SK-N-MC (cell line): ENCODE results near the gene RNF223.
"Not testable (repeated sequence)": the region's sequence is repeated elsewhere in the genome, so short reads cannot be mapped to it uniquely, and the experiment has no call there.

Source experiments
- DNase-seq: peaks from one replicate; pipeline ENCODE4 v3.0.0-alpha.2; 2011; ENCODE audit warnings: low read depth, low spot score
- H3K27ac ChIP-seq: fragments of 200-600 bp; sonication (generic); 2 replicates; pipeline ENCODE4 v1.5.1; 2016; ENCODE audit warnings: mixed run types
- H3K36me3 ChIP-seq: fragments of 200-600 bp; sonication (generic); 2 replicates; pipeline ENCODE4 v1.6.1; 2017; ENCODE audit warnings: antibody characterized with exemption, low read length, mixed read lengths; ENCODE audit not compliant: insufficient read depth
- H3K4me3 ChIP-seq: fragments of 200-600 bp; sonication (generic); 2 replicates; pipeline ENCODE4 v1.5.1; 2016
- H3K9ac ChIP-seq: fragments of 200-600 bp; sonication (generic); 2 replicates; pipeline ENCODE4 v1.8.0; 2017; ENCODE audit warnings: mixed run types, mixed read lengths; ENCODE audit not compliant: insufficient read length
- H3K9me3 ChIP-seq: fragments of 200-600 bp; sonication (generic); 2 replicates; pipeline ENCODE4 v1.6.1; 2017; ENCODE audit warnings: low read depth, mild to moderate bottlenecking, antibody characterized with exemption, low read length, moderate library complexity, mixed read lengths
- EZH2 ChIP-seq: fragments of 200-600 bp; sonication (generic); IDR thresholded peaks from one replicate; pipeline ENCODE4 v1.6.1; 2017; ENCODE audit warnings: antibody characterized with exemption
- FOXP2 ChIP-seq: optimal IDR thresholded peaks from 2 replicates; pipeline ENCODE3; 2011; ENCODE audit warnings: mild to moderate bottlenecking, moderate library complexity; ENCODE audit not compliant: insufficient read depth; ENCODE audit errors: extremely low read length, control extremely low read depth
- POLR2AphosphoS5 ChIP-seq: IDR thresholded peaks from 2 replicates; pipeline ENCODE4 v1.6.1; 2012; ENCODE audit warnings: mild to moderate bottlenecking, low read depth, low read length, borderline replicate concordance

The RNF223 gene

GRCh38 chr1:1066403-1067283, 7.5 kb downstream of the RNF223 start:
- H3K9me3 ChIP-seq = no peaks in the 10 kb centered on the region
- H3K4me3 ChIP-seq = no peak overlapping the region
- H3K9ac ChIP-seq = no peak overlapping the region
- no peak overlapping the region for H3K27ac ChIP-seq
- DNase-seq = no peak
- TF ChIP-seq FOXP2 (no peak), EZH2 (no peak), POLR2AphosphoS5 (no peak)
- no peaks in the 10 kb centered on the region for H3K36me3 ChIP-seq

- H3K27ac ChIP-seq, H3K9ac ChIP-seq, H3K36me3 ChIP-seq, H3K9me3 ChIP-seq, DNase-seq, H3K4me3 ChIP-seq: not testable (repeated sequence)
These were observed 8.2 kb downstream of the RNF223 start for GRCh38 chr1:1065940-1066304.

- no peak overlapping the region for H3K9ac ChIP-seq
- no peaks in the 10 kb centered on the region for H3K9me3 ChIP-seq
- H3K4me3 ChIP-seq = no peak overlapping the region
- no peak for TF ChIP-seq EZH2
- no peak for TF ChIP-seq FOXP2
- no peak for TF ChIP-seq POLR2AphosphoS5
- H3K27ac ChIP-seq = no peak overlapping the region
- no peak for DNase-seq
- H3K36me3 ChIP-seq = no peaks in the 10 kb centered on the region
These were observed 8.7 kb downstream of the RNF223 start for GRCh38 chr1:1065265-1065939.

GRCh38 chr1:1063945-1064831, 9.9 kb downstream of the RNF223 start:
- Histone ChIP-seq H3K4me3 (no peak overlapping the region), H3K9ac (no peak overlapping the region), H3K36me3 (no peaks in the 10 kb centered on the region), H3K27ac (no peak overlapping the region), H3K9me3 (no peaks in the 10 kb centered on the region)
- TF ChIP-seq POLR2AphosphoS5 = no peak
- TF ChIP-seq FOXP2 = no peak
- no peak for TF ChIP-seq EZH2
- DNase-seq = no peak

- no peak for TF ChIP-seq FOXP2
- no peak for TF ChIP-seq POLR2AphosphoS5
- TF ChIP-seq EZH2 = no peak
- Histone ChIP-seq H3K4me3 (no peak overlapping the region), H3K36me3 (no peaks in the 10 kb centered on the region), H3K9ac (no peak overlapping the region), H3K27ac (no peak overlapping the region), H3K9me3 (no peaks in the 10 kb centered on the region)
- DNase-seq = no peak
These were observed 10.7 kb downstream of the RNF223 start for GRCh38 chr1:1063261-1063944.

GRCh38 chr1:1062348-1063163, 11.6 kb downstream of the RNF223 start:
- H3K27ac ChIP-seq = no peak overlapping the region
- H3K9ac ChIP-seq = no peak overlapping the region
- TF ChIP-seq EZH2 = no peak
- TF ChIP-seq FOXP2 = no peak
- TF ChIP-seq POLR2AphosphoS5 = no peak
- no peak overlapping the region for H3K4me3 ChIP-seq
- H3K36me3 ChIP-seq = no peaks in the 10 kb centered on the region
- H3K9me3 ChIP-seq = no peaks in the 10 kb centered on the region
- no peak for DNase-seq

- TF ChIP-seq POLR2AphosphoS5 (no peak), FOXP2 (no peak), EZH2 (no peak)
- no peak for DNase-seq
- Histone ChIP-seq H3K9ac (no peak overlapping the region), H3K36me3 (no peaks in the 10 kb centered on the region), H3K9me3 (no peaks in the 10 kb centered on the region), H3K27ac (no peak overlapping the region), H3K4me3 (no peak overlapping the region)
These were observed 12.3 kb downstream of the RNF223 start for GRCh38 chr1:1061682-1062345.
